GM12874 (cell line): ENCODE data around the gene PDILT.
A peak's percentile ranks its signal among the peaks of the same experiment; 100 is the strongest.

Source experiments
- CTCF ChIP-seq: IDR thresholded peaks from 2 replicates; pipeline ENCODE4 v1.5.1; 2011; ENCODE audit warnings: low read depth, mild to moderate bottlenecking, control low read depth, low read length, moderate library complexity; ENCODE audit not compliant: insufficient read depth

Gene PDILT

GRCh38 chr16:20385844-20386832 is 18.4 kb downstream of the PDILT start:
- peak; percentile 74 for TF ChIP-seq CTCF

GRCh38 chr16:20383106-20384029 is 21.2 kb downstream of the PDILT start:
- peak; percentile 81 for TF ChIP-seq CTCF

DNA sequence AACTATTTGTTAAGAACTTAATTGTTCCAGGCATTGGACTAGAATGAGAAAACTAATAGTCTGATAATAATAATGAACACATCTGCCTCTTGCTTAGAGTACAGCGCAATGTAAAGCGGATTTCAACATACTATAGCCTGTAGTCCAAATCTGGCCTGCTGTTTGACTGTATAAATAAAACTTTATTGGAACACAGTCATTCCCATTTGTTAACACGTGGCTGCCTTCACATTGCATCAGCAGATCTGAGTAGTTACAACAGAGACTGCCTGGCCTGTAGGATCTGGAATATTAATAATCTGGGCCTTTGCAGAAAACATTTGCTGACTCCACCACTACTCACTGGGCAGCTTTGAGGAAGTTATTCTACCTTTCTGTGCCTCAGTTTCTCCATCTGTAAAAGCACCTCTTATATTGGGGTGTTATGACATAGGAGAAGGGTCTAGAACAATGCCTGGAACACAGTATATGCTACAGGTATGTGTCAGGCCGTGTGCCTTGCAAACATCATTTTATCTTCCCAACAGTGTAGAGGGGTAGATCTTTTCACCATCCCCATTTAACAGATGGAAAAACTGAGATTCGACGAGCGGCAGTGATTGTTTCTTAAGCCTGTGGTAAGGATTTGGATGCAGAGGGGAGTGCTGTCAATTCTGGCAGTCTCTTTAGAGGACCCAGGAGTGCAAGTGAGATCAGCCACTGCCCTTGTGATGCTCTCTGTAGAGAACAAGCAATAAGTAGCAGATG is 22.2 kb downstream of the PDILT start:
- TF ChIP-seq CTCF: no peak

- no peak for TF ChIP-seq CTCF
Measured at GRCh38 chr16:20380782-20381181, 23.8 kb downstream of the PDILT start.

DNA sequence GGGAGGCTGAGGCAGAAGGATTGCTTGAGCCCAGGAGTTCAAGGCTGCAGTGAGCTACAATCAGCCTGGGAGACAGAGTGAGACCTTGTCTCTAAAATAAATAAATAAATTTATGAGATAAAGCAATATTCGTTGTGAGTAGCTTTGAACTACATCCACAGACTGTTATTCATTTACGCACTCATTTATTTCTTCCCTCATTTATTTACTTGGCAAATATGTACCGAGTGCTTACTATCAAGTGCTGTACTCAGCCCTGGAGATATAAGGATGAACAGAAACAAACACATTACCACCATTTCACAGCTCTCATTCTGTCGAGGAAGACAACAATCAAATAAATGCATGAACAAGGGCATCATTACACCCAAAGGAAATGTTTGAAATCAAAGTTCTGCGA is 27.4 kb downstream of the PDILT start:
- TF ChIP-seq CTCF: no peak

- no peak for TF ChIP-seq CTCF
Measured at GRCh38 chr16:20372701-20373100, 31.8 kb downstream of the PDILT start.

GRCh38 chr16:20369452-20370054 is 35.0 kb downstream of the PDILT start:
- TF ChIP-seq CTCF: no peak
